IMR-90 (cell line): ENCODE measurements around the gene PEX14. TPM values are rescaled to one million over a fixed set of nuclear protein-coding genes. Genes with fewer than 3 reads are reported as not detected.

Experiments used
- ATAC-seq: fragments of 200-7000 bp; cut with Tn5 transposase; 2 replicates; pipeline ENCODE4 v1.9.1; 2020; ENCODE audit warnings: low read depth, mild to moderate bottlenecking, moderate library complexity
- BruUV-seq: library from RNA; stranded (reverse); fragments of 400-500 nt; replicated peaks from 2 replicates; lab custom pipeline; 2021; lab: Mats Ljungman, UMichigan
- CTCF ChIA-PET: fragments of 300-600 bp; formaldehyde crosslinking; extraction: SDS; loops from one replicate; lab custom pipeline; 2021; ENCODE audit warnings: antibody characterized with exemption; lab: Yijun Ruan, JAX
- POLR2A ChIA-PET: fragments of 300-600 bp; sonication (Branson Sonifier 250); formaldehyde crosslinking; loops from one replicate; lab custom pipeline; 2022; ENCODE audit warnings: antibody characterized with exemption; ENCODE audit not compliant: unreplicated experiment; lab: Charles Lee
- DNase-seq: peaks from one replicate; pipeline ENCODE4 v3.0.0; 2013
- H2AFZ ChIP-seq: replicated peaks from 2 replicates; pipeline ENCODE3; 2013; ENCODE audit warnings: low read length, mild to moderate bottlenecking; ENCODE audit not compliant: poor library complexity
- H2AK5ac ChIP-seq: 2 replicates; pipeline ENCODE4 v1.6.1; 2013; ENCODE audit warnings: low read depth, low read length, inconsistent platforms
- H2AK9ac ChIP-seq: replicated peaks from 2 replicates; pipeline ENCODE3; 2013; ENCODE audit warnings: mild to moderate bottlenecking, low read depth, low read length, moderate library complexity; ENCODE audit not compliant: poor library complexity
- H2BK120ac ChIP-seq: 2 replicates; pipeline ENCODE4 v1.6.1; 2013; ENCODE audit warnings: low read depth, low read length, inconsistent platforms
- H2BK15ac ChIP-seq: 3 replicates; pipeline ENCODE4 v1.6.1; 2013; ENCODE audit warnings: low read depth, low read length, inconsistent platforms
- H2BK20ac ChIP-seq: 2 replicates; pipeline ENCODE4 v1.6.1; 2013; ENCODE audit warnings: low read depth, mild to moderate bottlenecking, inconsistent platforms, low read length, moderate library complexity
- H2BK5ac ChIP-seq: 2 replicates; pipeline ENCODE4 v1.6.1; 2013; ENCODE audit warnings: mild to moderate bottlenecking, low read depth, low read length, inconsistent platforms; ENCODE audit not compliant: poor library complexity, severe bottlenecking
- H3K14ac ChIP-seq: replicated peaks from 2 replicates; pipeline ENCODE4 v1.6.1; 2013; ENCODE audit warnings: low read depth, low read length, inconsistent platforms
- H3K18ac ChIP-seq: 2 replicates; pipeline ENCODE4 v1.6.1; 2013; ENCODE audit warnings: low read depth, low read length, control low read depth
- H3K23ac ChIP-seq: 2 replicates; pipeline ENCODE4 v1.6.1; 2013; ENCODE audit warnings: low read depth, low read length, inconsistent platforms
- H3K27ac ChIP-seq: 2 replicates; pipeline ENCODE4 v1.5.1; 2013; ENCODE audit warnings: mild to moderate bottlenecking, control low read depth, low read length; ENCODE audit not compliant: insufficient read depth
- H3K27me3 ChIP-seq: 2 replicates; pipeline ENCODE4 v1.6.1; 2013; ENCODE audit warnings: low read length; ENCODE audit not compliant: control insufficient read depth, insufficient read depth
- H3K36me3 ChIP-seq: 2 replicates; pipeline ENCODE4 v1.6.1; 2013; ENCODE audit warnings: low read length, mixed read lengths; ENCODE audit not compliant: control insufficient read depth, insufficient read depth
- H3K4ac ChIP-seq: 2 replicates; pipeline ENCODE4 v1.6.1; 2013; ENCODE audit warnings: low read depth, low read length, inconsistent platforms
- H3K4me1 ChIP-seq: 2 replicates; pipeline ENCODE4 v1.6.1; 2013; ENCODE audit warnings: low read length, mixed read lengths; ENCODE audit not compliant: control insufficient read depth, insufficient read depth
- H3K4me2 ChIP-seq: 2 replicates; pipeline ENCODE4 v1.6.1; 2013; ENCODE audit warnings: low read depth, mild to moderate bottlenecking, control low read depth, low read length, moderate library complexity
- H3K4me3 ChIP-seq: 2 replicates; pipeline ENCODE4 v1.5.1; 2013; ENCODE audit warnings: low read depth, mild to moderate bottlenecking, control low read depth, low read length, moderate library complexity; ENCODE audit not compliant: insufficient read depth
- H3K56ac ChIP-seq: 2 replicates; pipeline ENCODE4 v1.6.1; 2013; ENCODE audit warnings: low read length, inconsistent platforms; ENCODE audit not compliant: insufficient read depth; ENCODE audit errors: extremely low read depth
- H3K79me1 ChIP-seq, 2 experiments: 2 replicates each; pipeline ENCODE4 v1.6.1; 2013; ENCODE audit warnings: low read length in 2 of 2, inconsistent platforms in 1 of 2, low read depth in 1 of 2
- H3K9ac ChIP-seq: 2 replicates; pipeline ENCODE4 v1.6.1; 2013; ENCODE audit warnings: low read depth, low read length, control low read depth
- H3K9me1 ChIP-seq: 2 replicates; pipeline ENCODE4 v1.6.1; 2013; ENCODE audit warnings: low read length, inconsistent platforms; ENCODE audit not compliant: insufficient read depth
- H3K9me3 ChIP-seq: 2 replicates; pipeline ENCODE4 v1.6.1; 2013; ENCODE audit warnings: low read length; ENCODE audit not compliant: control insufficient read depth, insufficient read depth
- H4K20me1 ChIP-seq: 2 replicates; pipeline ENCODE4 v1.6.1; 2013; ENCODE audit warnings: low read length, inconsistent platforms; ENCODE audit not compliant: insufficient read depth
- H4K5ac ChIP-seq: 2 replicates; pipeline ENCODE4 v1.6.1; 2013; ENCODE audit warnings: mild to moderate bottlenecking, low read depth, low read length, control low read depth
- H4K8ac ChIP-seq, 2 experiments: 2 replicates each; pipeline ENCODE4 v1.6.1; 2013; ENCODE audit warnings: low read depth in 2 of 2, low read length in 2 of 2, control low read depth in 1 of 2, inconsistent platforms in 1 of 2
- H4K91ac ChIP-seq: 2 replicates; pipeline ENCODE4 v1.6.1; 2013; ENCODE audit warnings: low read depth, low read length, inconsistent platforms; ENCODE audit not compliant: insufficient read depth
- BHLHE40 ChIP-seq: fragments of 150-350 bp; IDR thresholded peaks from 2 replicates; pipeline ENCODE4 v1.6.1; 2016; ENCODE audit warnings: mild to moderate bottlenecking, low read depth, low read length
- CEBPB ChIP-seq: IDR thresholded peaks from 2 replicates; pipeline ENCODE4 v1.6.1; 2012; ENCODE audit warnings: low read depth, low read length, improper control_type of control experiment
- CHD1 ChIP-seq: IDR thresholded peaks from 2 replicates; pipeline ENCODE4 v1.6.1; 2012; ENCODE audit warnings: low read depth, low read length, improper control_type of control experiment
- FOS ChIP-seq: fragments of 150-350 bp; IDR thresholded peaks from 2 replicates; pipeline ENCODE4 v1.6.1; 2016; ENCODE audit warnings: low read depth, low read length
- MAFK ChIP-seq: IDR thresholded peaks from 2 replicates; pipeline ENCODE4 v1.6.1; 2012; ENCODE audit warnings: low read depth, low read length, improper control_type of control experiment
- MAZ ChIP-seq: IDR thresholded peaks from 2 replicates; pipeline ENCODE4 v1.6.1; 2012; ENCODE audit warnings: low read depth, mild to moderate bottlenecking, low read length, improper control_type of control experiment, moderate library complexity, borderline replicate concordance
- MXI1 ChIP-seq: IDR thresholded peaks from 2 replicates; pipeline ENCODE4 v1.6.1; 2012; ENCODE audit warnings: low read depth, mild to moderate bottlenecking, low read length, moderate library complexity, borderline replicate concordance
- NFE2L2 ChIP-seq: fragments of 150-350 bp; IDR thresholded peaks from 2 replicates; pipeline ENCODE4 v1.6.1; 2016; ENCODE audit warnings: low read depth, mild to moderate bottlenecking, low read length
- POLR2A ChIP-seq: IDR thresholded peaks from 2 replicates; pipeline ENCODE4 v1.6.1; 2012; ENCODE audit warnings: mild to moderate bottlenecking, low read depth, low read length
- RAD21 ChIP-seq: IDR thresholded peaks from 2 replicates; pipeline ENCODE4 v1.6.1; 2012; ENCODE audit warnings: low read length, improper control_type of control experiment
- RCOR1 ChIP-seq: IDR thresholded peaks from 2 replicates; pipeline ENCODE4 v1.6.1; 2012; ENCODE audit warnings: mild to moderate bottlenecking, low read length, improper control_type of control experiment; ENCODE audit not compliant: insufficient replicate concordance
- RFX5 ChIP-seq: IDR thresholded peaks from 2 replicates; pipeline ENCODE4 v1.8.0; 2012; ENCODE audit warnings: low read depth, mild to moderate bottlenecking, low read length, moderate library complexity
- SMC3 ChIP-seq: fragments of 150-350 bp; IDR thresholded peaks from 2 replicates; pipeline ENCODE4 v1.6.1; 2016; ENCODE audit warnings: low read depth, mild to moderate bottlenecking, antibody characterized with exemption, low read length, moderate library complexity
- WGBS, 2 experiments: methylation state at CpG; one replicate each; pipeline versions ENCODE4 v1.1.5 to v1.1.7; 2013; ENCODE audit warnings: missing lambda C conversion rate in 2 of 2; ENCODE audit not compliant: insufficient read length in 1 of 2; ENCODE audit errors: extremely low coverage in 2 of 2; 5-methylcytosine and 5-hydroxymethylcytosine counted together
- dilution Hi-C: fragments of 300-500 bp; cut with HindIII; formaldehyde crosslinking; loops from one replicate; pipeline ENCODE4 v1.14.3; 2018; ENCODE audit warnings: low sequenced_read_pairs; ENCODE audit not compliant: unreplicated experiment
- in situ Hi-C: fragments of 300-500 bp; cut with MboI; formaldehyde crosslinking; loops from 3 replicates; pipeline ENCODE4 v1.14.3; 2019; ENCODE audit warnings: low sequenced_read_pairs, inconsistent platforms, mixed read lengths
- intact Hi-C: fragments of 100-400 bp; cut with micrococcal nuclease; formaldehyde crosslinking; loops from 2 replicates; pipeline ENCODE4 v1.10.0; 2022
- polyA plus RNA-seq, 3 experiments: library from polyadenylated mRNA; depleted of rRNA; stranded (reverse); fragments of >200 nt; gene quantifications; 2 replicates each; pipeline ENCODE4 v1.2.3, GENCODE V29; 2012; ENCODE audit warnings: low replicate concordance in 1 of 3
- total RNA-seq: library from RNA; depleted of rRNA; stranded (reverse); fragments of >200 nt; gene quantifications from 2 replicates; pipeline ENCODE4 v1.2.3, GENCODE V29; 2012
- TF ChIP-seq, protein P1 (sequence below): fragments of 150-350 bp; IDR thresholded peaks from 2 replicates; pipeline ENCODE4 v1.6.1; 2017; ENCODE audit warnings: mild to moderate bottlenecking, antibody characterized with exemption, low read length, low read depth
- TF ChIP-seq, protein P2 (sequence below): conservative IDR thresholded peaks from 2 replicates; pipeline ENCODE4 v1.5.1; 2012; ENCODE audit warnings: mild to moderate bottlenecking, low read depth, low read length, improper control_type of control experiment
- TF ChIP-seq, protein P3 (sequence below): fragments of 150-350 bp; IDR thresholded peaks from 2 replicates; pipeline ENCODE4 v1.6.1; 2016; ENCODE audit warnings: low read depth, mild to moderate bottlenecking, low read length, moderate library complexity, borderline replicate concordance

Gene PEX14
- total and polyA plus RNA-seq, 2 of the 4 experiments (the other 2 are of a cell fraction) = 9.5 to 22.5 TPM

DNA sequence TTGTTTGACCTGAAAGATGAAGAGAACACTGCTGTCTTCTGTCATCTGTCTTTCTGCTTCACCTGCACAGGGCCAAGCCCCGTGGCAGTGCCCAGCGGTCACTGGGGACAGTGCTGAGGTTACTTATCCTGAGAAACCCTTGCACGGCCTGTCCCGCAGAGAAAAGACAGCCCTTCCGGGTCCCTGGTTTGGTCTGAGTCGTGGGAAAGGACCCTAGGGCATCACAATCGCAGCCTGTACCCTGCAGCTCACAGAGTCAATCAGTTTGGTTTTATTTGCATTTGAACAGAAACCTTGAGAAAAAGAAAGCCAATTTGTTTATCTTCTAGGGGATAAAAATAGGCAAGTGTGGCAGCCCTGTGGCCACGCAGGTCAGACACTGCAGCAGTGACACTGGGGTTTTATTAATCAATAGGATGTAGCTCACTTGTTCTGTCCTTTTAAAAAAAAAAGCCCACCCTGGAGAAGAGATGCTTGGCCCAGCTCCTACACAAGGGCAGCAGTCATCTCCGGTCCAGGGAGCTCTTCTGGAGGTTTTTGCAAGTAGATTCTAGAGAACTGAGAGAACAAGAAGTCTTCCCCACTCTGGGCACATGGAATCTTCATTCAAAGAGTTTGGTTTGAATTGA lies 120.0 kb downstream of the PEX14 start:
- ChIA-PET POLR2A (interaction anchor here (0.5 kb wide), 1 partner anchor 54 kb away, joined by 4 read pairs; no protein-coding TSS in a partner anchor), CTCF (no interaction called here)
- no TSS peak for BruUV-seq
- Histone ChIP-seq H2AK5ac (no peak overlapping the region), H4K8ac (no peak overlapping the region), H4K5ac (no peak overlapping the region), H4K91ac (no peak overlapping the region), H2BK20ac (no peak overlapping the region), H3K4me2 (no peak overlapping the region), H3K4me3 (no peak overlapping the region), H3K9ac (no peak overlapping the region), H3K14ac (no peak overlapping the region), H3K56ac (no peak overlapping the region), H3K9me3 (no peaks in the 10 kb centered on the region), H2AK9ac (no peak overlapping the region), H3K36me3 (no peaks in the 10 kb centered on the region), H2AFZ (no peak overlapping the region), H3K79me1 (peaks cover 3 to 27% of the 10 kb centered on the region in 2 experiments; a peak in 2 of 4 replicates), H3K18ac (no peak overlapping the region), H3K27me3 (no peaks in the 10 kb centered on the region), H2BK15ac (no peak overlapping the region), H3K9me1 (peaks cover 10% of the 10 kb centered on the region), H3K23ac (no peak overlapping the region), H2BK120ac (no peak overlapping the region), H3K27ac (no peak overlapping the region), H3K4ac (no peak overlapping the region), H3K4me1 (peaks cover 24% of the 10 kb centered on the region), H2BK5ac (no peak overlapping the region), H4K20me1 (peaks cover 4% of the 10 kb centered on the region; the same call in 1 of the 2 replicates)
- DNase-seq (no peak), ATAC-seq (no peak)
- TF ChIP-seq MAZ (no peak), POLR2A (no peak), MAFK (no peak), MXI1 (no peak), RAD21 (no peak), FOS (no peak), CEBPB (no peak), RCOR1 (no peak), NFE2L2 (no peak), SMC3 (no peak), BHLHE40 (no peak), CHD1 (no peak), RFX5 (no peak)
- TF ChIP-seq, protein P1, sequence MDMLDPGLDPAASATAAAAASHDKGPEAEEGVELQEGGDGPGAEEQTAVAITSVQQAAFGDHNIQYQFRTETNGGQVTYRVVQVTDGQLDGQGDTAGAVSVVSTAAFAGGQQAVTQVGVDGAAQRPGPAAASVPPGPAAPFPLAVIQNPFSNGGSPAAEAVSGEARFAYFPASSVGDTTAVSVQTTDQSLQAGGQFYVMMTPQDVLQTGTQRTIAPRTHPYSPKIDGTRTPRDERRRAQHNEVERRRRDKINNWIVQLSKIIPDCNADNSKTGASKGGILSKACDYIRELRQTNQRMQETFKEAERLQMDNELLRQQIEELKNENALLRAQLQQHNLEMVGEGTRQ = no peak
- TF ChIP-seq, protein P2, sequence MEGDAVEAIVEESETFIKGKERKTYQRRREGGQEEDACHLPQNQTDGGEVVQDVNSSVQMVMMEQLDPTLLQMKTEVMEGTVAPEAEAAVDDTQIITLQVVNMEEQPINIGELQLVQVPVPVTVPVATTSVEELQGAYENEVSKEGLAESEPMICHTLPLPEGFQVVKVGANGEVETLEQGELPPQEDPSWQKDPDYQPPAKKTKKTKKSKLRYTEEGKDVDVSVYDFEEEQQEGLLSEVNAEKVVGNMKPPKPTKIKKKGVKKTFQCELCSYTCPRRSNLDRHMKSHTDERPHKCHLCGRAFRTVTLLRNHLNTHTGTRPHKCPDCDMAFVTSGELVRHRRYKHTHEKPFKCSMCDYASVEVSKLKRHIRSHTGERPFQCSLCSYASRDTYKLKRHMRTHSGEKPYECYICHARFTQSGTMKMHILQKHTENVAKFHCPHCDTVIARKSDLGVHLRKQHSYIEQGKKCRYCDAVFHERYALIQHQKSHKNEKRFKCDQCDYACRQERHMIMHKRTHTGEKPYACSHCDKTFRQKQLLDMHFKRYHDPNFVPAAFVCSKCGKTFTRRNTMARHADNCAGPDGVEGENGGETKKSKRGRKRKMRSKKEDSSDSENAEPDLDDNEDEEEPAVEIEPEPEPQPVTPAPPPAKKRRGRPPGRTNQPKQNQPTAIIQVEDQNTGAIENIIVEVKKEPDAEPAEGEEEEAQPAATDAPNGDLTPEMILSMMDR = no peak
- TF ChIP-seq, protein P3, sequence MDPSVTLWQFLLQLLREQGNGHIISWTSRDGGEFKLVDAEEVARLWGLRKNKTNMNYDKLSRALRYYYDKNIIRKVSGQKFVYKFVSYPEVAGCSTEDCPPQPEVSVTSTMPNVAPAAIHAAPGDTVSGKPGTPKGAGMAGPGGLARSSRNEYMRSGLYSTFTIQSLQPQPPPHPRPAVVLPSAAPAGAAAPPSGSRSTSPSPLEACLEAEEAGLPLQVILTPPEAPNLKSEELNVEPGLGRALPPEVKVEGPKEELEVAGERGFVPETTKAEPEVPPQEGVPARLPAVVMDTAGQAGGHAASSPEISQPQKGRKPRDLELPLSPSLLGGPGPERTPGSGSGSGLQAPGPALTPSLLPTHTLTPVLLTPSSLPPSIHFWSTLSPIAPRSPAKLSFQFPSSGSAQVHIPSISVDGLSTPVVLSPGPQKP = no peak
- WGBS, 2 experiments = 71% methylated on average over 5 of the region's 9 CpGs; no CpG with 5 or more reads in 1 of the 2 experiments
- dilution Hi-C loops = no loop called here
- in situ Hi-C loops = no loop called here
- intact Hi-C loops = no loop called here
